Fibroblast of skin of back (primary cell): Measurements from ENCODE around the gene NFATC1.

ENCODE experiments used
- DNase-seq: peaks from one replicate; pipeline ENCODE4 v3.0.0-alpha.2; 2013

Gene NFATC1

DNA sequence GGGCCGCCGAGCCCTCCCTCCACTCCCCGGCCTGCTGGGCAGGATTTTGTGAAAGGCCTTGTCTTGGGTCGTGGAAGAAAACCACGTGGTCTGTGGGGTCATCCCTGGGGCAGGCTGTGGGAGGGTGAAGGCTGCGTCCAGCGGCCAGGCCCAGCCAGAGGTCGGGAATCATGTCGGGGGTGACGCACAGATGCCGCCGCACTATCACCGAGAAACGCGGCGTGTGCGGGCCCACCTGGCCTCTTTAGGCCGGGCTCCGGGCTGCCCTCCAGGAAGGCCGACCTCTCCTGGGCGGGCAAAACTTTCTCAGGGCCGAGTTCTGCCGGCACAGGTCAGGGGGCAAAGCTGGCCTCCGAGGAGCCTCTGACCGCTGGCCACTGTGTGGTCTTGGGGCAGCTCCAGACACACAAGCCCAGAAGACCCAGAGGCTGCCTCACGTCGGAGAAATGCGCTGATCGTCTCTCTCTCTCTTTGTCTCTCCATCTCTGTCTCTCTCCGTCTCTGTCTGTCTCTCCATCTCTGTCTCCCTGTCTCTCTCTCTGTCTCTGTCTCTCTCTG lies 28.4 kb downstream of the NFATC1 start:
- DNase-seq = no peak

DNA sequence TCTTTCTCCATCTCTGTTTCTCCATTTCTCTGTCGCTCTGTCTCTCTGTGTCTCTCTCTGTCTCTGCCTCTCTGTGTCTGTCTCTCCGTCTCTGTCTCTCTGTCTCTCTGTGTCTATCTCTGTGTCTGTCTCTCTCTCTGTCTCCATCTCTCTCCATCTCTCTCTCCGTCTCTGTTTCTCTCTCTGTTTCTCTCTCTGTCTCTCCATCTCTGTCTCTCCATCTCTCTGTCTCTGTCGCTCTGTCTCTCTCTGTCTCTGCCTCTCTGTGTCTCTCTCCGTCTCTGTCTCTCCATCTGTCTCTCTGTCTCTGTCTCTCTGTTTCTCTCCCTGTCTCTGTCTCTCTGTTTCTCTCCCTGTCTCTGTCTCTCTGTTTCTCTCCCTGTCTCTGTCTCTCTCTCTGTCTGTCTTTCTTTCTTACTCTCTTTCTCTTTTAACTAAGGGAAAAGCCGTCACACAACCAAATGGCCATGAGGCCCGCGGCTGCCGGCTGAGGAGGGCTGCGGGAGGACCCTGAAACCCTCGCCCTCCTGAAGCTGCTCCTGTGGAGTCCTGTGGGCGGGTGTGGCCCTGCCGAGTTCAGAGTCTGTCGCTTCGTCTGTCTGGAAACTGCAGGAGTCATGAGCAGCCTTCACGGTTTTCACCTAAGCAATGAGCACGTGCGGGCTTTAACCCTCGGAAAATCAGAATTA lies 29.3 kb downstream of the NFATC1 start:
- no peak for DNase-seq

DNA sequence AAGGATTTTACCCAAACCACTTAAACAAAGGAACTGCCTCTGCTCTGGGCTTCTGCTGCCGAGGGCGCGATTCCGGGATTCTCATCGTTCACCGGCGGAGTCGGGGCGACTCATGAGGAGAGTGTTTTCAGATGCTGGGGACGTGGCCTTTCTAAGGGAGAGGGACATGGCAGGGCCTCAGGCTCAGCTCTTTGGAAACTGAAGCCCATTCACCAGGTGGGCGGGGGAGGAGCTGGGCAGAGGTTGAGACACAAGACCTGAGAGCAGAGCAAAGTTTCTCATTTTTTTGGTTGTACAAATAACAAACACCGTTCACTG lies 29.8 kb downstream of the NFATC1 start:
- DNase-seq = no peak

DNA sequence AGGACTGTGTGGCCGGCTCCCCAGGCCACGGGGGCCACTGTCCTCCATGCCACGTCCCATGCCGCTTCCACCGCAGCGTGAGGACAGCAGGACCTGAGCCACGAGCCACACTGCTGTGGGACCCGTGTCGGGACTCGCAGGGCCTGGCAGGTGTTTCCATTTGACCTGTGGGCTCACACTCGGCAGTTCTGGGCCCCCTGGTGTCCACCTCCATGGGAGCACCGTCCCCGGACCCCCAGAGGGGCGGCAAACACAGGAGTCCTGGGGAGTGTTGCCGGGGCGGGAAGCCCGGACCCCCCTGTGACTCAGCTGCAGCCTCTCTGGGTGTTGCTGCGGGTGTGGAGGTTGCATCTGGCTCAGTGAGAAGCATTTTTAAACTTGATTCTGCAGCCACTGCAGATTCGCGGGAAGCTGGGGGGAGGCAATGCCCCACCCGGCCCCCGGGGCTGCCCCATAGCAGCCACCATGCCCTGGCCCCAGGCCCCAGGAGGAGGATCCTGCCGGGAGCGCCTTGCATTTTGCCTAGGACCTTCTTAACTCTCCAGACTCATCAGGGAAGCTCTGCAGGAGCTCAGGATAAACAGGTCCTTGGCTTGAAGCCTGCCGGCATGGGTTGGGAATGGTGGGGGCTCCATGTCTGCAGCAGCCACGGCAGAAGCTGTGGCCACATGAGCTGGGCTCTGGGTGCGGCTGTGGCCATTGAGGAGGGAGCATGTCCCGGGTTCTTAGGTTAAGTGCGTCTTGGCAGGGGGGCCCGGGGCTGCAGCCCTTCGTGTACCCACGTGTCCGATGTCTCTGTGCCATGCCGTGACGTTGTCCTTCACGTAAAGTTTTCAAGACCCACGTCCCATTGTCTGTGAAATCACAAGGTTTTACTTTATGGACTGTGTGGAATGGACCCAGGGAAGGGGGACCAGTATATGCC lies 30.9 kb downstream of the NFATC1 start:
- DNase-seq = no peak

DNA sequence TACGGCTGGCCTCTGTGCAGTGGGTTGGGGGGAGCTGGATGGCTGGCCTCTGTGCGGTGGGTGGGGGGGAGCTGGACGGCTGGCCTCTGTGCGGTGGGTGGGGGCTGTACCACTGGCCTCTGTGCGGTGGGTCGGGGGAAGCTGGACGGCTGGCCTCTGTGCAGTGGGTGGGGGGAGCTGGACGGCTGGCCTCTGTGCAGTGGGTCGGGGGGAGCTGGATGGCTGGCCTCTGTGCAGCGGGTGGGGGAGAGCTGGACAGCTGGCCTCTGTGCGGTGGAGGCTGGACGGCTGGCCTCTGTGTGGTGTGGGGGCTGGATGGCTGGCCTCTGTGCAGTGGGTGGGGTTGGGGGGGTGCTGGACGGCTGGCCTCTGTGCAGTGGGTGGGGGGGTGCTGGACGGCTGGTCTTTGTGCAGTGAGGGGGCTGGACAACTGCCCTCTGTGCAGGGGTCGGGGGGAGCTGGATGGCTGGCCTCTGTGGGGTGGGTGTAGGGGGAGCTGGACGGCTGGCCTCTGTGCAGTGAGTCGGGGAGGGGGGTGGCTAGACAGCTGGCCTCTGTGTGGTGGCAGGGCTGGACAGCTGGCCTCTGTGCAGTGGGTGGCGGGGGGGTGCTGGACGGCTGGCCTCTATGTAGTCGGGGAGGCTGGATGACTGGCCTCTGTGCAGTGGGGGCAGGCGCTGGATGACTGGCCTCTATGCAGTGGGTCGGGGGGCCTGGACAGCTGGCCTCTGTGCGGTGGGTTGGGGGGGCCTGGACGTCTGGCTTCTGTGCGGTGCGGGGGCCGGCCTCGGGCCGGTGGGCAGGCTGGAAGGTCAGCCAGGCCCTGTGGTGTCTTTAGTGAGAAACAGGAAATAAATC lies 31.9 kb downstream of the NFATC1 start:
- no peak for DNase-seq

DNA sequence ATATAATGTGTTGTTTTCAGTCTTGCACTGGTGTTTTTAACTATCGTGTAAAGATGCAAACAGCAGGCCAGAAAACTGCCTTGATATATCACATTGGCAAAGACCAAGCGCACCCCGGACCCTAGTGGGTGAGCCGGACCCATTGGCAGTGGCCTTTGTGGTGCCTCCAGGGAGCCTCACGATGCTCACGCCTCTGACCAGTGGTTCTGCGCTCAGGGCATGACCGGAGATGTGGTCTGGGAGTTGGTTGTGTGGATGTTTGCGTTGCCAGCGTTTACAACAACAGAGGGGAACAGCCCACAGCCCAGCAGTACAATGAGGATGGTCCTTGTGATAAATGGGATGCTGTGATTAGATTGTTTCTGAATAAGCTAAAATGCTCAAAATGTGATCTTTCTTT lies 32.6 kb downstream of the NFATC1 start:
- no peak for DNase-seq

DNA sequence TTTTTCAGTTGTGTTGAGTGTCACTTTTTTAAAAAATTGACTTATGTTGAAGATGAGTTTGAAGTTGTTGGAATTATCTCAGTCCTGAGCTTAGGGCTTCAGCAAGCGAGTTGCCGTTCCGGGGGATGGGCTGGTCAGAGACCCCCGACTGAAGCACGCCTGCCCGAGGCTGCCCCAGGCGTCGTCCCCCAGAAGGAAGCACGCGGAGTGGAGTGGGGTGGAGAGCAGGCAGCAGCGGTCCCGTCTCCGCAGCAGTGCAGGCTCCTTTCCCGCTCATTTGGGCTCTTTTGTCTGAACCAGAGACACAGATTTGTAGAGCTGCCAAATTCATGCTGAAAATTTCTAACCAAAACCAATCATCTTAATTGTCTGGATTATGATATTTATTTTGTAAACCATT lies 33.7 kb downstream of the NFATC1 start:
- DNase-seq = no peak

DNA sequence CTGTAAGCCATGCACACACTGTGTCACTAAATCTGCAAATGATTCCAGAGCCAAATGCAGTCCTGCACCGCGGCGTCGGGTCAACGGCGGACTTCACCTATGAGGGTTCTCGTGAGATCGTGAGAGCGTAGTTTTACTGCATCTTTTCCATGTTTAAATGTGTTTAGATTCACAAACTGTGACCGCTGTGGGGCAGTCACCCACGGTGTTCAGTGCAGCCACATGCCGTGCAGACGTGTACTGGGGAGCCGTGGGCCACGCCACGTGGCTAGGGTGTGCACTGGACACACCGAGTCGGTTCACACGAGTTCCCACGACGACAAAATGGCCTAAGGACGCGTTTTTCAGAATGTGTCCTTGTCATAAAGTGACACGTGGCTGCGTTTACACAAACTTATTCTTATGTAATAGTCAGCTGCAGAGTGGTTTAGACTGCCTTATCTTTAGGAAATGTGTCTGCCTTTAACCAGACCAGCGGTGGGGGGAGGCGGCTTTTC lies 34.1 kb downstream of the NFATC1 start:
- no peak for DNase-seq

DNA sequence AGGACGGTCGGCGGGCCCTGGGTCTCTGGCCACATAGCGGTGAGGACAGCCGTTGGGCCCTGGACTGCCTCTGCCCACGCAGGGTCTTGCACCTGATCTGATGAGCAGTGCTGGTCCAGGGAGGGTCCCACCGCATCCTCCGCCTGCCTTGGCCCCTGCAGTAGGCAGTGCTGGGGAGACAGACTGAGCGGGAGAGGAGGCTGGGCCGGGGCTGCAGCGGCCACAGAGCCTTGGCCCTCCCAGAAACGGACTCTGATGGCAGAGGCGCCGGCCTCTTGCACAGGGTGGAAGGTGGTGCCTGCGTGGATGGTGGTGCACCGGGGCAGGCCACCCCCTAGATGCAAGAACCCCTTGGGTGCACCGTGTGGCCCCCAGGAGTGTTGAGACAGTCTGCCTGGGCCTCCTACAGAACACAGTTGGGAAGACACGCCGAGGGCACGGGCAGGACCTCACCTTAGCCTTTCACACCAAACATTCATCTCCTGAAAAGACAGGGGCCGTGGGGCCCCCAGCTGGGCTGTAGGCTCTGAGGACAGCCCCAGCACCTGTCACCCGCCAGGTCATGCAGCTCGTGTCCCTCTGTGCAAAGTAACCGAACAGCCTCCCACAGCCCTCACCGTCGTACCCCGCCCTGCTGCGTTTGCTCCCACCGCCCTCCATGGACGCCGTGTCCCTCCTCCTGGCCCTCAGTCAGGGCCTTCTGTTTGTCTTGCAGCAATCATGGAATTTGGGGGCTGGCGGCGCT lies 36.8 kb downstream of the NFATC1 start:
- DNase-seq = no peak

DNA sequence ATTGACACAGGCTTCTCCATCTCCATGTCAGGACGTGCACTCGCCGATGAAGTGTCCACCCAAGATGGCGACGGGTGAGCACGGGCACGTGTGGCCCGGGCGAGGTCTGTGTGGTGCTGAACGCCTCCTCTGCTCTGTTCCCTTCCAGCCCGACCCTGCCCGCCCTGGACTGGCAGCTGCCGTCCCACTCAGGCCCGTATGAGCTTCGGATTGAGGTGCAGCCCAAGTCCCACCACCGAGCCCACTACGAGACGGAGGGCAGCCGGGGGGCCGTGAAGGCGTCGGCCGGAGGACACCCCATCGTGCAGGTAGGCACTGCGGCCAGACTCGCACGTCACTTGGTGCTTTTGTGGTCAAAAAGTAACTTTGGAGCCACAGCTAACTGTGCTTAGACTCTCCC lies 37.7 kb downstream of the NFATC1 start:
- no peak for DNase-seq

DNA sequence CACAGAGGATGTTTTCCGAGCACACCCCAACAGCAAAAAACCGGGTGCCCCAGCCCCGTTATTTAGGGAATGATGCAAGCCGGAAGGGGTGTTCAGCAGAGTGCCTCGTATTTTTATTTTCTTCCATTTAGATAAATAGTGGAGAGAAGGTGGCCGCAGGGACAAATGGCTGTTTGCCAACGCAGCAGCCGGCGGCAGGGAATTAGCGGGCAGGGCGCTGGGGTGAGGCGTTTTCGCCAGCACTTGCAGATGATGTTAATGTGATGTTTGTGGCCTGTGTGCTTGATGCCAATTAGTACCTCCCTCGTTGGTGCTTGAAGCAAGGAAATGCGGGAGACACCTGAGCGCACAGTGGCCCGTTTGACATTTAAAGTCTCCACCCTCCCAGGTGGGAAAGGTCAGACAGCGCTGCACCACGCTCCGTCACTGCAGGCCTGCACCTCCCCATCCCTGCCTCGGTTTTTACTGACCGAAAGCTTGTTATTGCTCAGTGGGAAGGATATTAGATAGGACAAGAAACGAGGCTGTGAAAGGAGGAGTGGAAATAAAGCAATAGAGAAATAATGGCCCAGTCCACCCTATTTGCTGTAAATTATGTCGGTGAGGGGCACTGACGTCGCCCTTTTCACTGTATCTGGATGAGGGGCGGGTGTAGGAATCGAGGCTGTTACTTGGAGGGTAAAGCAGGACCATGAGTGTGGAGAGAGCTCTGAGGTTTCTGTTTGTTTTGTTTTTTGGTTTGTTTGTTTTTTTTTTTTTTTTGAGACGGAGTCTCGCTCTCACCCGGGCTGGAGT lies 39.1 kb downstream of the NFATC1 start:
- no peak for DNase-seq

DNA sequence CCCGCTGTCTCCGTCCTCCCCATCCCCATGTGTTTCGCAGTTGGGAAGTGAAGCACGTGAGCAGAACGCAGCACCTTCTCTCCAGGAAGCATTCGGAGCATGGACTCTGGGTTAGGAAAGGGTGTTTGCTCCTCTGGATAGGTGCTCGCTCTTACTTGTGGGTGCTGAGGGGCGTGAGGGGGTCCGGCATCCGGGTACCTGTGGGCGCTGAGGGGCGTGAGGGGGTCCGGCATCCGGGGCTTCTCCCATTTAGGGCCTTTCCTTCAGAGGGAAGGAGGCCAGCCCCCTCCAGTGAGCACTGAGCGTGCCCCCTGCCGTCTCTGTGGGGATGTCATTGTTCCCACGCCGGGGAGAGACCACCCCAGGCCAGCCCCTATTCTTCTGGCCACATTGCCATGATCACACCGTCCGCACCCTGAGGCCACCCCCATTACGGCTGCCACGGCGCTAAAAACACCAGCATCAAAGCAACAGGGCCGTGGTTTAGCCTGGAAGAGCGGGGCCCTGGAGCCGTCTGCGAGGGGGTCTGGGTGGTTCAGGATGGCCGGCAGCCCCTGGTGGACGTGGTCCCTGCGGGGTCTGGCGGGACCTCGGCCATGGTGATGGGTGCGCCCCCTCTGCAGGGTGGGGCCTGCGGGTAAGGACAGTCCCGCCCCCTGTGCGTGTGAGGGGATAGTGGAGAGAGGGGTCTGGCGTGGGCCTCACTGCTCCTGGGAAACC lies 41.0 kb downstream of the NFATC1 start:
- no peak for DNase-seq

DNA sequence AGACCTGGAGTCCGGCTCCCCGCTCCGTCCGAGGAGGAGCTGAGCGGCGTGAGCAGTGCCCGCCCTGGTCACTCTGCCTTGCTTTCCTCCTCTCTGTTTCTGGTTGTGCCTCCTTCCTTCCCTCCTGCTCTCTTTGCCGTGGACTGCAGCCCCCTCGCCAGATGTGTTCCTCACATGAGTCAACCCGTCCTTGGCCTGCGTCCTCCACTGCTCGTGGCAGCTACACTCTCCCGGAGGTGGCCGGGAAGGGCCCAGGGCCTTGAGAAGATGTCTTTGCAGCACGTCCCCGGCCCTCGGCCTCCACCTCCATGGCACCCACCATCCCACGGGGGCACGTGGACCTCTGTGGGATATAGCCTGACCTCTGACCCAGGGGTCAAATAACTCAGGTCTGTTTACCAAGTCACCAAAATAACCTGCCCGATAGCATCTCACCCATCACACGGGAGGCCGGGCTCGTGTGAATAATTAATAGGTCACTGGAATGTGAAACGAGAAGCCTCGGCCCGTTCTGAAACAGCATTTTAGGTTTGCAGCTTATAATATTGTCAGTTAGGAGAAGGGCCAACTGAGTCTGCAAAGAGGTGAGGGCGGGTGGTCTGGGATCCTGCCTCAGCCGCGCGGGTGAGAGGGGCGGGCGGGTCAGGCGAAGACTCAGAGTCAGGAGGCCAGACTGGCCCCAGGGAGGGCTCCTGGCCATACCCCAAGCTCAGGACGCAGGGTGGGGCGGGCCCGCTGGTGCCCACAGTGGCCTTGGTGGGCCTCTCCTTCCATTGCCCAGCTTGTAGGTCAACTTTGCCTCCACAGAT lies 42.6 kb downstream of the NFATC1 start:
- DNase-seq = no peak

DNA sequence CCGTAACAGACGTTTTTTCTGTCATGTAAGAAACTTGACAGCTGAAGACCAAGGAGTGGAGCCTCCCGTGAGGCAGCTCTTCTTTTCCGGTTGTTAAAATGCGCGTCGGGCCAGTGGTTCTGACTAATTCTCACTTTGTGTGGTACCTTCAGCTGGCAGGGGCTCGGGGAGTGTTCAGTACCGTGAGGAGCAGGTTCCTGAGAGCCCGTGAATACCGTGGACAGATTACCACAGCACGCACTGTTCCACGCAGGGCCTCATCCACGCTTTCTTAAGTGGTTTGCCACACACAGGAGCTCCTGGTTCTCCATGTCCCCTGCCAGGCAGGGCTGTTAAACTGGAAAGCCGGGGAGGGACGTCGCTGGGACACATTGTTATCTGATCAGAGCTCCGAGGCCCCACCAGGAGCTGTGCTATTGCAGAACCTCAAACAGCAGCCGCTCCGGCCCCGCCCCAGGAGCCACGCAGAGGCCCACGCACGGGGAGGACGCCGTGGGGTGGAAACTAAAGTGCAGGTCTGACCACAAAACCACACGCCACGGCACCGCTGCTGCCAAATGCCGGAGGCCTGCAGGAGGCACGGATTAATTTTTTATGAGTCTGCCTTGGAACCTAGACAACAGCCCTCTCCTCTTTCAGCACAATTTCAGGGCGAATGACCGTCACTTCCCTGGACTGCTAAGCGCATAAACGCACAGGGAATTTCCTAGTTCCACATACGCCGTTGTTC lies 43.3 kb downstream of the NFATC1 start:
- peak; percentile 24 for DNase-seq

DNA sequence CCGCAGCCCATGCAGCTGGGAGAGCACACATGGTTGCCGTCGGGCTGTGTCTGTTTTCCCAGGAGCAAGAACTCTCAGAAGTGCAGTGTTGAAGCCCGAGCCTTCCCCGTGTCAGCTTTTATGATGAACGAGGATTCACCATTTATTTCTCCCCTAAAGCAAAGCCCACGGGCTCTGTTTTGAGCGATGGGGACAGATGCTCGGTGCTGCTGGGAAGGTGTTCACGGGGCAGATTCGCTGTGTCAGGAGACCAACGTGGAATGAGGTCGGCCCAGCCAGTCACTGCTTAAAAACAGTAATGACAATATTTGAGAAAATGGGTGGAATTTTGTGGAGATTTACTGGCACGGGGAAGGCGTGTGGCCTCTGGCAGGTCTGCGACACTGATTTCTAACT lies 43.9 kb downstream of the NFATC1 start:
- no peak for DNase-seq

DNA sequence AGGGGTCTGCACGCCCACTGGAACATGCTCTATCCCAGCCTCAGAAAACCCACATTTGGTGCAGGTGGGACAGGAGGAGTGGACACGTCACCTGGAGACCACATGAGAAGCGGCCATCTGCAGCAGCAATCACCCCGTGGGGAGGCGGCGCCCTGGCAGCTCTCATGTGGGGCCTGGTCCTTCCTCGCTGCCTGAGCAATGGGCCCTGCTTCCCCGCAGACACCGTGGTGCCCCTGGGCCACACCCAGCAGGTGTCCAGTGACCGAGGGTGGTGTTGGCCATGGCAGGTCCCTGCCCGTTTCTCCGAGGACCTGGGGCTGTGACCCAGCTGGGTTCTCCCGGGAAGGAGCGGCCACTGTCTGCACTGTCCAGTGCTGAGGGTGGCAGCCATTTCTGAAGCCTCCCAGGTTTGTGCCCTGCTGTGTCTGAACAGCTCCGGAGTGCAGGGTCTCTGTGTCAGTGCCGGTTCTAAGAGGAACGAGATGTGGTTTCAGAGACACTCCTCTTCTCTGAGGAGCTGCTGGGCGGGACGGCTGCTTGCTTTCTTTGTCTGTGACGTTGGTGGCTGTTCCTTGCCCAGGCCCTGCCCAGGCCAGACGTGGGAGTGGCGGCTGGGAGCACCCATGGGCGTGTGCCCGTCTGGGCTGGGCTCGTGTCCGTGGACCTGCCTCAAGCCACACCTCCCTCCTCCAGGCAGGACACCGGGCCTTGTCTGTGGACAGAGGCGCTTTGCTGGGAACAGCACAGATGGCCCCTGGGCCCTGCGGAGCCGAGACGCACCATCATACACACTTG lies 44.8 kb downstream of the NFATC1 start:
- no peak for DNase-seq

DNA sequence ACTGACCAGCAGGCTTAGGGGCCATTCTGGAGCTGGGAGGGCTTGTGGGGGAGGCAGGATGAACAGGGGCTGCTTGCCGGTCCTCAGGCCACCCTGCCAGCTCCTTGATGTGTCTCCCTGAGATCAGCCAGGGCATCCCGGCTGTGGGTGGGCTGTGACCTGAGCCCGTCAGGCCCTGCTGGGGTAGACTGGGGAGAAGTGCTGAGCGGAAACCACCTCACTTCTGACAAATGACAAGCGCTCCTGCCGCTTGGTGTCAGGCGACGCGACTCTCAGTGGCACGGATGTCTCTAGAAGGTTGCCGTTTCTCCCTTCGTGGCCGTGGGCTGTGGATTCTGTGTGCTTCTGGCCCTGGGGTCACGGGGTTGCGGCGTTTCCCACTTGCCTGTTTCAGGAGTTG lies 45.7 kb downstream of the NFATC1 start:
- no peak for DNase-seq
